K562 (cell line): ENCODE measurements around the gene THUMPD1. TPM values are rescaled to one million over a fixed set of nuclear protein-coding genes. Genes with fewer than 3 reads are reported as not detected.

Experiments
- ATAC-seq: fragments of 200-7000 bp; cut with Tn5 transposase; 3 replicates; pipeline ENCODE4 v1.9.1; 2020; ENCODE audit warnings: moderate library complexity
- BruUV-seq: library from RNA; stranded (reverse); fragments of 400-500 nt; replicated peaks from 2 replicates; lab custom pipeline; 2021; lab: Mats Ljungman, UMichigan
- CTCF ChIA-PET: fragments of 300-600 bp; formaldehyde crosslinking; extraction: SDS; loops from one replicate; lab custom pipeline; 2021; ENCODE audit warnings: low intra/inter-chr PET ratio; lab: Yijun Ruan, JAX
- POLR2A ChIA-PET: fragments of 300-600, 350-650 bp; sonication (Branson Sonifier 250); formaldehyde crosslinking; extraction: SDS; loops from one replicate; lab custom pipeline; 2021; ENCODE audit warnings: antibody characterized with exemption, inconsistent platforms; lab: Yijun Ruan, JAX
- DNase-seq, 4 experiments: peaks; one replicate each; pipeline versions ENCODE4 v3.0.0 to v3.0.0-alpha.2; 2011 to 2018; ENCODE audit warnings: low spot score in 3 of 4, mixed read lengths in 3 of 4; ENCODE audit errors: extremely low read depth in 1 of 4
- FAIRE-seq: peaks from 2 replicates; lab custom pipeline; 2011; peaks lifted over from hg19 to GRCh38; lab: Jason Lieb, UNC
- H2AFZ ChIP-seq: 2 replicates; pipeline ENCODE4 v1.6.0; 2011; ENCODE audit warnings: low read depth, low read length, control low read depth, inconsistent platforms
- H3K27ac ChIP-seq: fragments of 200-600 bp; 3 replicates; pipeline ENCODE4 v1.8.0; 2011; ENCODE audit warnings: low read depth, mild to moderate bottlenecking, control low read depth, inconsistent platforms, low read length, moderate library complexity, mixed read lengths; ENCODE audit errors: extremely low read depth
- H3K27me3 ChIP-seq, 2 experiments: fragments of 300-600 bp in 1 of 2; 2 replicates in 1 of 2; 3 replicates in 1 of 2; pipeline versions ENCODE4 v1.6.0 to v1.8.0; 2011; ENCODE audit warnings: inconsistent platforms in 2 of 2, low read length in 2 of 2, mild to moderate bottlenecking in 1 of 2, mixed read lengths in 1 of 2, moderate library complexity in 1 of 2; ENCODE audit not compliant: control insufficient read depth in 2 of 2, insufficient read depth in 2 of 2
- H3K36me3 ChIP-seq: fragments of 300-600 bp; 3 replicates; pipeline ENCODE4 v1.8.0; 2011; ENCODE audit warnings: mild to moderate bottlenecking, low read length, inconsistent platforms; ENCODE audit not compliant: control insufficient read depth, insufficient read depth
- H3K4me1 ChIP-seq, 2 experiments: fragments of 200-600 bp in 1 of 2; replicated peaks in 1 of 2; 2 replicates in 1 of 2; 3 replicates in 1 of 2; pipeline versions ENCODE4 v1.5.1 to v1.8.0; 2011; ENCODE audit warnings: inconsistent platforms in 2 of 2, low read length in 2 of 2, mild to moderate bottlenecking in 1 of 2, mixed read lengths in 1 of 2, moderate library complexity in 1 of 2; ENCODE audit not compliant: control insufficient read depth in 2 of 2, insufficient read depth in 2 of 2
- H3K4me2 ChIP-seq: 2 replicates; pipeline ENCODE4 v1.6.1; 2011; ENCODE audit warnings: low read length, control low read depth, inconsistent platforms, mixed read lengths; ENCODE audit not compliant: insufficient read depth
- H3K4me3 ChIP-seq: fragments of 200-600 bp; sonication (generic), shearing (Covaris generic); 2 replicates; pipeline ENCODE4 v1.5.1; 2016; ENCODE audit warnings: control low read depth, inconsistent platforms
- H3K79me2 ChIP-seq: fragments of 200-600 bp; 3 replicates; pipeline ENCODE4 v1.8.0; 2011; ENCODE audit warnings: low read length, inconsistent platforms; ENCODE audit not compliant: control insufficient read depth, insufficient read depth
- H3K9ac ChIP-seq, 2 experiments: 2 replicates each; pipeline versions ENCODE4 v1.6.0 to v1.6.1; 2011; ENCODE audit warnings: low read depth in 2 of 2, low read length in 2 of 2, control low read depth in 1 of 2, inconsistent platforms in 1 of 2, mild to moderate bottlenecking in 1 of 2, mixed read lengths in 1 of 2; ENCODE audit not compliant: insufficient read depth in 1 of 2
- H3K9me1 ChIP-seq: one replicate; pipeline ENCODE4 v1.6.0; 2011; ENCODE audit warnings: inconsistent platforms, mild to moderate bottlenecking, low read length, moderate library complexity; ENCODE audit not compliant: control insufficient read depth, insufficient read depth
- H3K9me3 ChIP-seq: replicated peaks from 2 replicates; pipeline ENCODE4 v1.5.1; 2011; ENCODE audit warnings: low read depth, low read length, inconsistent platforms; ENCODE audit not compliant: control insufficient read depth, insufficient read depth
- H4K20me1 ChIP-seq: replicated peaks from 2 replicates; pipeline ENCODE4 v1.6.1; 2011; ENCODE audit warnings: low read length, inconsistent platforms, mixed read lengths; ENCODE audit not compliant: control insufficient read depth, insufficient read depth
- ARID3B ChIP-seq: fragments of 250-450 bp; sonication (Bioruptor Pico); IDR thresholded peaks from 2 replicates; pipeline ENCODE4 v1.4.0; 2020; ENCODE audit warnings: borderline replicate concordance
- CBX5 ChIP-seq: IDR thresholded peaks from 2 replicates; pipeline ENCODE4 v1.6.1; 2014; ENCODE audit warnings: low read depth, borderline replicate concordance
- CTCF ChIP-seq, 3 experiments: IDR thresholded peaks in 2 of 3; conservative IDR thresholded peaks in 1 of 3; 2 replicates each; pipeline ENCODE4 v1.5.1; 2011 to 2012; ENCODE audit warnings: low read length in 3 of 3, mild to moderate bottlenecking in 3 of 3, control low read depth in 2 of 3, improper control_type of control experiment in 1 of 3, inconsistent platforms in 1 of 3, low read depth in 1 of 3, mixed read lengths in 1 of 3, moderate library complexity in 1 of 3; ENCODE audit not compliant: insufficient read depth in 2 of 3
- ETS1 ChIP-seq: conservative IDR thresholded peaks from 2 replicates; pipeline ENCODE4 v1.6.1; 2011; ENCODE audit warnings: low read depth, mild to moderate bottlenecking, low read length; ENCODE audit not compliant: control insufficient read depth
- ETV5 ChIP-seq: sonication (generic); formaldehyde crosslinking; IDR thresholded peaks from 2 replicates; pipeline ENCODE4 v1.4.0; 2020; ENCODE audit warnings: low read depth, mild to moderate bottlenecking, missing genetic modification reagents
- NCOA6 ChIP-seq: fragments of 450-650 bp; IDR thresholded peaks from 2 replicates; pipeline ENCODE4 v1.6.1; 2017; ENCODE audit warnings: mild to moderate bottlenecking
- RAD21 ChIP-seq, 2 experiments: fragments of 250-450 bp in 1 of 2; fragments of 450-650 bp in 1 of 2; sonication (Bioruptor Pico) in 1 of 2; formaldehyde crosslinking in 1 of 2; IDR thresholded peaks in 1 of 2; conservative IDR thresholded peaks in 1 of 2; 2 replicates each; pipeline versions ENCODE4 v1.4.0 to v1.8.0; 2020 to 2022; ENCODE audit warnings: mild to moderate bottlenecking in 2 of 2, moderate library complexity in 1 of 2
- SMARCA5 ChIP-seq: fragments of 450-650 bp; IDR thresholded peaks from 2 replicates; pipeline ENCODE4 v1.6.1; 2016
- SMC3 ChIP-seq: conservative IDR thresholded peaks from 2 replicates; pipeline ENCODE4 v1.6.1; 2011; ENCODE audit warnings: low read depth, low read length, improper control_type of control experiment; ENCODE audit not compliant: insufficient read depth
- TOE1 ChIP-seq, 2 experiments: fragments of 450-650 bp in 1 of 2; sonication (generic) in 1 of 2; formaldehyde crosslinking in 1 of 2; IDR thresholded peaks; 2 replicates each; pipeline versions ENCODE4 v1.7.1 to v1.8.0; 2016 to 2022; ENCODE audit warnings: borderline replicate concordance in 2 of 2, mild to moderate bottlenecking in 2 of 2, antibody characterized with exemption in 1 of 2, inconsistent platforms in 1 of 2, low read depth in 1 of 2, missing genetic modification reagents in 1 of 2, moderate library complexity in 1 of 2
- WGBS: fragments of 100-300 bp; shearing (Covaris generic); methylation state at CpG from one replicate; pipeline ENCODE4 v1.1.6; 2016; ENCODE audit warnings: low coverage, mixed read lengths; ENCODE audit not compliant: insufficient coverage; ENCODE audit errors: missing lambda C conversion rate; 5-methylcytosine and 5-hydroxymethylcytosine counted together
- in situ Hi-C: fragments of 300-500 bp; cut with MboI; formaldehyde crosslinking; loops from 4 replicates; pipeline ENCODE4 v1.15.0; 2018; ENCODE audit warnings: inconsistent platforms, mixed read lengths
- intact Hi-C: fragments of 100-400 bp; cut with micrococcal nuclease; formaldehyde crosslinking; loops from 2 replicates; pipeline ENCODE4 v1.14.2; 2022
- polyA plus RNA-seq, 8 experiments: library from polyadenylated mRNA; depleted of rRNA in 4 of 8; stranded (reverse) in 5 of 8; unstranded in 3 of 8; fragments of >200 nt; fragmentation: Nextera tagmentation in 2 of 8; fragmentation: Illumina TruSeq in 1 of 8; extraction: Ambion mirVana in 2 of 8; extraction: Trizol in 1 of 8; gene quantifications; 2 replicates each; pipeline versions ENCODE4 v1.2.1 to v1.2.3, GENCODE V29; 2011 to 2014; ENCODE audit warnings: inconsistent platforms in 1 of 8, missing spikeins in 1 of 8
- total RNA-seq, 7 experiments: library from RNA; depleted of rRNA in 6 of 7; stranded (reverse); fragments of >200 nt in 6 of 7; fragmentation: Illumina TruSeq in 2 of 7; extraction: Trizol in 2 of 7; gene quantifications; 2 replicates each; pipeline versions ENCODE4 v1.2.1 to v1.2.3, GENCODE V29; 2011 to 2021; ENCODE audit warnings: low replicate concordance in 1 of 7
- TF ChIP-seq, protein P1 (sequence below): fragments of 450-650 bp; formaldehyde crosslinking; IDR thresholded peaks from 2 replicates; pipeline ENCODE4 v1.4.0; 2022; ENCODE audit warnings: missing genetic modification characterization

The THUMPD1 gene
- total and polyA plus RNA-seq, 9 of the 15 experiments (the other 6 are each of a cell fraction or from before 2014, with no cell fraction given): 37.8 to 101 (median 56.8) TPM

GRCh38 chr16:20774703-20775362 lies 33.2 kb upstream of the THUMPD1 start:
- 0 out of 2 replicates have a peak overlapping the region, but pooled peaks have one; percentile 1 for H2AFZ ChIP-seq
- no peak overlapping the region for H3K27ac ChIP-seq
- peaks cover 60% of the 10 kb centered on the region; the same call in 2 of the 3 replicates for H3K36me3 ChIP-seq
- no TSS peak for BruUV-seq
- intact Hi-C loops (loop anchor here (5.0 kb wide), 1 partner anchor 33 kb away; the partner anchor contains the start of gene THUMPD1), in situ Hi-C loops (no loop called here)
- ATAC-seq (peak; percentile 97), FAIRE-seq (peak; percentile 83), DNase-seq (peak; percentile 54 to 73 (median 56))
- H3K4me3 ChIP-seq: no peak overlapping the region
- WGBS: 66% methylated on average over 7 of the region's 7 CpGs
- H3K79me2 ChIP-seq: peaks cover 26% of the 10 kb centered on the region; the same call in 2 of the 3 replicates
- POLR2A ChIA-PET: interaction anchor here (1.2 kb wide), 1 partner anchor 17 kb away, joined by 3 read pairs; no protein-coding TSS in a partner anchor
- H3K9me1 ChIP-seq: no peaks in the 10 kb centered on the region
- peak overlapping the region in 1 of 2 experiments; percentile 15; a peak in 1 of 4 replicates for H3K9ac ChIP-seq
- no peaks in the 10 kb centered on the region for H3K9me3 ChIP-seq
- peaks cover 0 to 5% of the 10 kb centered on the region in 2 experiments; a peak in 2 of 5 replicates for H3K4me1 ChIP-seq
- CTCF ChIA-PET: interaction anchor here (0.6 kb wide), 2 partner anchors 34 to 414 kb away, joined by 3 read pairs; no protein-coding TSS in a partner anchor
- no peaks in the 10 kb centered on the region for H4K20me1 ChIP-seq
- no peaks in the 10 kb centered on the region for H3K27me3 ChIP-seq
- H3K4me2 ChIP-seq: no peak overlapping the region
- TF ChIP-seq CTCF (IDR thresholded peaks at IDR 0.05 in 2 of 3, conservative IDR thresholded peaks at IDR 0.05 in 1 of 3; ENCODE audit: insufficient read depth in 2 of 3, low read depth in 1 of 3, low read length in 3 of 3): peak; percentile 66 to 76 (median 67)
- 0 out of 2 replicates have a peak, but pooled peaks have one; percentile 25 for TF ChIP-seq ETS1
- no peak for TF ChIP-seq SMARCA5
- no peak for TF ChIP-seq ARID3B (CRISPR knock-in tag)
- TF ChIP-seq ETV5 (CRISPR knock-in tag): peak; percentile 51; the same call in 1 of the 2 replicates
- no peak for TF ChIP-seq NCOA6
- TF ChIP-seq, protein P1, sequence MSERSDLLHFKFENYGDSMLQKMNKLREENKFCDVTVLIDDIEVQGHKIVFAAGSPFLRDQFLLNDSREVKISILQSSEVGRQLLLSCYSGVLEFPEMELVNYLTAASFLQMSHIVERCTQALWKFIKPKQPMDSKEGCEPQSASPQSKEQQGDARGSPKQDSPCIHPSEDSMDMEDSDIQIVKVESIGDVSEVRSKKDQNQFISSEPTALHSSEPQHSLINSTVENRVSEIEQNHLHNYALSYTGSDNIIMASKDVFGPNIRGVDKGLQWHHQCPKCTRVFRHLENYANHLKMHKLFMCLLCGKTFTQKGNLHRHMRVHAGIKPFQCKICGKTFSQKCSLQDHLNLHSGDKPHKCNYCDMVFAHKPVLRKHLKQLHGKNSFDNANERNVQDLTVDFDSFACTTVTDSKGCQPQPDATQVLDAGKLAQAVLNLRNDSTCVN (CRISPR knock-in tag): no peak
- TF ChIP-seq SMC3: peak; percentile 35; the same call in 1 of the 2 replicates
- peak in 1 of 2 experiments; percentile 53; a peak in 2 of 4 replicates for TF ChIP-seq RAD21 (CRISPR knock-in tag; conservative IDR thresholded peaks at IDR 0.05 in 1 of 2, IDR thresholded peaks at IDR 0.05 in 1 of 2)
- TF ChIP-seq CBX5: peak; percentile 11; the same call in 1 of the 2 replicates
- no peak for TF ChIP-seq TOE1 (IDR thresholded peaks at IDR 0.05; ENCODE audit: borderline replicate concordance)
- no peak for TF ChIP-seq TOE1 (CRISPR knock-in tag; IDR thresholded peaks at IDR 0.05; ENCODE audit: borderline replicate concordance, low read depth)
